Ovary (tissue), 9 donors: Measurements from ENCODE around the gene LTC4S. TPM values are rescaled to one million over a fixed set of nuclear protein-coding genes. Genes with fewer than 3 reads are reported as not detected.

ENCODE experiments used
- DNase-seq, 5 donors: peaks; one replicate each; pipeline ENCODE4 v3.0.0-alpha.2; 2019 to 2020
- H3K27ac ChIP-seq, 2 donors: fragments of 200-600 bp; one replicate each; pipeline versions ENCODE4 v1.5.1 to v1.8.0; 2019 to 2022
- H3K27me3 ChIP-seq: fragments of 200-600 bp; one replicate; pipeline ENCODE4 v1.8.0; 2022
- H3K36me3 ChIP-seq: fragments of 200-600 bp; sonication (generic); one replicate; pipeline ENCODE4 v1.5.1; 2019
- H3K4me1 ChIP-seq: one replicate; pipeline ENCODE4 v1.8.1; 2013; ENCODE audit warnings: mild to moderate bottlenecking, moderate library complexity; ENCODE audit not compliant: insufficient read depth
- H3K4me3 ChIP-seq: fragments of 200-600 bp; sonication (generic); one replicate; pipeline ENCODE4 v1.5.1; 2017
- H3K9me3 ChIP-seq, 2 donors: fragments of 200-600 bp in 1 of 2; sonication (generic) in 1 of 2; one replicate each; pipeline versions ENCODE4 v1.5.1 to v1.8.1; 2013 to 2019; ENCODE audit warnings: mild to moderate bottlenecking in 1 of 2, moderate library complexity in 1 of 2
- CTCF ChIP-seq, 3 donors: fragments of 450-650 bp in 2 of 3; fragments of 200-600 bp in 1 of 3; IDR thresholded peaks; one replicate each; pipeline versions ENCODE4 v1.5.1 to v1.8.0; 2016 to 2022; ENCODE audit warnings: antibody characterized with exemption in 3 of 3, mild to moderate bottlenecking in 1 of 3
- EP300 ChIP-seq: sonication (generic); formaldehyde crosslinking; IDR thresholded peaks from one replicate; pipeline ENCODE4 v1.6.1; 2017; ENCODE audit warnings: antibody characterized with exemption
- POLR2A ChIP-seq: fragments of 450-650 bp; IDR thresholded peaks from one replicate; pipeline ENCODE4 v1.6.1; 2017; ENCODE audit warnings: antibody characterized with exemption, mild to moderate bottlenecking, moderate library complexity
- WGBS, 3 donors: extraction: QIAGEN DNeasy Blood & Tissue Kit in 1 of 3; methylation state at CpG; one replicate each; pipeline versions ENCODE4 v1.1.5 to v1.1.7; 2013 to 2017; 5-methylcytosine and 5-hydroxymethylcytosine counted together
- intact Hi-C, 4 donors: fragments of 100-400 bp; cut with DNase I; formaldehyde crosslinking; loops; one replicate each; pipeline versions ENCODE4 v1.11.0 to v1.15.1; 2022 to 2023
- polyA plus RNA-seq, 2 donors: library from polyadenylated mRNA; stranded (reverse); fragments of 200-250 nt in 1 of 2; fragments of 350-450 nt in 1 of 2; fragmentation: Illumina TruSeq in 1 of 2; extraction: RNeasy Lipid Tissue Mini Kit (QIAGEN cat#74804) in 1 of 2; gene quantifications; one replicate each; pipeline ENCODE4 v1.2.3, GENCODE V29; 2013 to 2014
- total RNA-seq, 7 donors: library from RNA; depleted of rRNA in 2 of 7; stranded (reverse); fragments of >200 nt in 2 of 7; fragmentation: NEBNext Ultra II Directional in 3 of 7; extraction: Animal tissue kit (Norgen Biotek cat#: 25700) in 3 of 7; gene quantifications; one replicate each; pipeline versions ENCODE4 v1.1.0 to v1.2.4, GENCODE V29; 2016 to 2023
- donor health status: DM: no; HTN: no; CAD: no; lungs with moderate emphysema.
- donor health status: DM: no; HTN: no; CAD: no.
- donor health status: Bipolar disorder and iron deficiency.
- donor health status: DM: yes; HTN: yes; CAD: no.
- donor health status: DM: no; HTN: no; CAD: no.
- donor health status: DM: yes; HTN: yes; CAD: no.

LTC4S gene
- total and polyA plus RNA-seq, 9 donors, result 7.5 to 43.5 (median 16.9) TPM; not detected in 1

- DNase-seq, result no peak
- Histone ChIP-seq H3K36me3 (no peaks in the 10 kb centered on the region), H3K9me3 (no peaks in the 10 kb centered on the region), H3K4me1 (no peaks in the 10 kb centered on the region), H3K27ac (no peak overlapping the region), H3K27me3 (no peaks in the 10 kb centered on the region), H3K4me3 (no peak overlapping the region)
- WGBS, 3 donors, result 84 to 90% (median 89%) methylated on average over 4 of the region's 4 CpGs
- intact Hi-C loops, result no loop called here
- no peak for TF ChIP-seq EP300
- no peak for TF ChIP-seq POLR2A
- TF ChIP-seq CTCF (IDR thresholded peaks at IDR 0.05), result no peak
Measured at GRCh38 chr5:179771311-179771895, 22.4 kb upstream of the LTC4S start.

DNA sequence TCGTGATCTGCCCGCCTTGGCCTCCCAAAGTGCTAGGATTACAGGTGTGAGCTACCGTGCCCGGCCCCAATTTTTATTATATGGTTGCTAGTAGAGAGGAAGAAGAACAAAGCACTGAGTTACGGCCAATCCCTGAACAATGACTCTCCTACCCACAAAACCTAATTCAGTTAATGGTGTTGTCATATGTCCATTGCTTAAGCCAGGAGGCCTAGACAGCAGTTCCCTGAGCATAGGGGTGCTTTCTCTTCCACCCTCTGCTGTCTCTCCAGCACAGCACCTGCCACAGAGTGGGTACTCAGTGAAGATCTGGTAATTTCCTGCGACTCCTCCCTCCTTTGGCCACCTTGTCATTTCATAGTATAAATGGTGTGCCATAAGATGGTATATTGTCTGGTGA is 21.4 kb upstream of the LTC4S start:
- Histone ChIP-seq H3K4me1 (no peaks in the 10 kb centered on the region), H3K27me3 (no peaks in the 10 kb centered on the region), H3K36me3 (no peaks in the 10 kb centered on the region), H3K27ac (no peak overlapping the region), H3K4me3 (no peak overlapping the region), H3K9me3 (no peaks in the 10 kb centered on the region)
- no peak for TF ChIP-seq POLR2A
- no peak for TF ChIP-seq EP300
- no peak for TF ChIP-seq CTCF (IDR thresholded peaks at IDR 0.05)
- 89 to 93% (median 91%) methylated on average over 6 of the region's 6 CpGs for WGBS, 3 donors
- intact Hi-C loops, result no loop called here
- DNase-seq, result no peak

- no peak for DNase-seq
- Histone ChIP-seq H3K9me3 (no peaks in the 10 kb centered on the region), H3K36me3 (no peaks in the 10 kb centered on the region), H3K27ac (no peak overlapping the region), H3K4me3 (no peak overlapping the region), H3K27me3 (no peaks in the 10 kb centered on the region), H3K4me1 (no peaks in the 10 kb centered on the region)
- intact Hi-C loops, result no loop called here
- TF ChIP-seq CTCF (IDR thresholded peaks at IDR 0.05) (no peak), EP300 (no peak), POLR2A (no peak)
- WGBS, 3 donors, result 91 to 93% (median 92%) methylated on average over 9 of the region's 9 CpGs
Measured at GRCh38 chr5:179773686-179774040, 20.1 kb upstream of the LTC4S start.

DNA sequence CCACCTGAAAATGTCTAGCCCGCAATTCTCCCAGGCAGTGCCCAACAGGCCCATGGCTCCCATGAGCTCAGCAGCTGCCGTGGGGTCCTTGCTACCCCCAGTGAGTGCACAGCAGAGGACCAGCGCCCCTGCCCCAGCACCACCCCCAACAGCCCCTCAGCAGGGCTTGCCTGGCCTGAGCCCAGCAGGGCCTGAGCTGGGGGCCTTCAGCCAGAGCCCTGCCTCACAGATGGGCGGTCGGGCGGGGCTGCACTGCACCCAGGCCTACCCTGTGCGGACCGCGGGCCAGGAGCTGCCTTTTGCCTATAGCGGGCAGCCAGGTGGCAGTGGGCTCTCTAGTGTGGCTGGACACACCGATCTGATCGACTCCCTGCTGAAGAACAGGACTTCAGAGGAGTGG is 19.3 kb upstream of the LTC4S start:
- Histone ChIP-seq H3K36me3 (no peaks in the 10 kb centered on the region), H3K27ac (no peak overlapping the region), H3K27me3 (no peaks in the 10 kb centered on the region), H3K4me1 (no peaks in the 10 kb centered on the region), H3K4me3 (no peak overlapping the region), H3K9me3 (no peaks in the 10 kb centered on the region)
- WGBS, 3 donors, result 92 to 97% (median 97%) methylated on average over 12 of the region's 12 CpGs
- no peak for DNase-seq
- no peak for TF ChIP-seq POLR2A
- intact Hi-C loops, result no loop called here

DNA sequence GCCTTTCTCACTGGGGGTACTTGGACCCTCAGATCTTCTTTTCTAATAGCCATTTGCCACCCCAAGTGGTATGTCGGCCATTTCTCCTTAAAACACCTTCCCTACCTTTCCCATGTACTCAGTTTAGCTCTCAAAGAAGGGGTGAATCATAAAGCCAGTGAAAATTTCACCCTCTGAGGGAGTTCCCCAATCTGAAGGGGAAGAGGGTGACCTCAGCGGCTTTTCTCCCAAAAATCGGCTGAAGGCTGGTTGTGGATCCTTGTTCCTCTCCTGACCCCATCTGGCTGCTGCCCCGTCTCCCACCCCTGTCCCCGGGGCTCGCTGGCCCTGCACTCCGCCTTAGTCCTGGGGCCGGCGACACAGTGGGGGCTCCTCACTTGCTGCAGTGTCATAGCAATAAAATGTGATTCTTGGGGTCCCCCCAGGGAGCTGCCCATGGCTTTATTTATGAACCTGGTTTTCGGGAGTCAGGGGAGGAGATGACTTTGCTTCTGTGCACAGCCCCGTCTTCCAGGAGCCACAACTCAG is 17.3 kb upstream of the LTC4S start:
- Histone ChIP-seq H3K4me3 (no peak overlapping the region), H3K9me3 (no peaks in the 10 kb centered on the region), H3K27ac (no peak overlapping the region), H3K27me3 (no peaks in the 10 kb centered on the region), H3K36me3 (no peaks in the 10 kb centered on the region), H3K4me1 (no peaks in the 10 kb centered on the region)
- WGBS, 3 donors, result 82 to 89% (median 88%) methylated on average over 11 of the region's 11 CpGs
- DNase-seq, result no peak
- no peak for TF ChIP-seq EP300
- no peak for TF ChIP-seq POLR2A
- TF ChIP-seq CTCF (IDR thresholded peaks at IDR 0.05), result no peak
- intact Hi-C loops, result no loop called here
